CD8-positive, alpha-beta memory T cell (primary cell): ENCODE data around the gene CRTC1. TPM values are rescaled to one million over a fixed set of nuclear protein-coding genes. Genes with fewer than 3 reads are reported as not detected.

Experiments
- CTCF ChIA-PET: fragments of 350-600 bp; sonication (Branson Sonifier 250); formaldehyde crosslinking; loops from one replicate; lab custom pipeline; 2021; ENCODE audit warnings: antibody characterized with exemption; lab: Charles Lee
- POLR2A ChIA-PET: fragments of 350-600 bp; sonication (Branson Sonifier 250); formaldehyde crosslinking; loops from one replicate; lab custom pipeline; 2021; ENCODE audit warnings: antibody characterized with exemption; lab: Charles Lee
- DNase-seq, 5 donors: peaks; one replicate each; pipeline versions ENCODE4 v3.0.0 to v3.0.0-alpha.2; 2020 to 2022; ENCODE audit warnings: mixed read lengths in 1 of 5
- H3K27ac ChIP-seq: one replicate; pipeline ENCODE4 v1.7.0; 2013; ENCODE audit warnings: low read depth, mild to moderate bottlenecking, low read length, moderate library complexity
- H3K27me3 ChIP-seq: 2 replicates; pipeline ENCODE4 v1.7.0; 2013; ENCODE audit warnings: low read length, mild to moderate bottlenecking; ENCODE audit not compliant: insufficient read depth, poor library complexity, severe bottlenecking
- H3K36me3 ChIP-seq: 2 replicates; pipeline ENCODE4 v1.7.0; 2013; ENCODE audit warnings: mild to moderate bottlenecking, low read length, moderate library complexity; ENCODE audit not compliant: insufficient read depth
- H3K4me1 ChIP-seq: 2 replicates; pipeline ENCODE4 v1.7.0; 2013; ENCODE audit warnings: mild to moderate bottlenecking, low read length, moderate library complexity; ENCODE audit not compliant: insufficient read depth
- H3K4me3 ChIP-seq: 2 replicates; pipeline ENCODE4 v1.7.0; 2013; ENCODE audit warnings: mild to moderate bottlenecking, low read length
- H3K9me3 ChIP-seq: 2 replicates; pipeline ENCODE4 v1.7.0; 2013; ENCODE audit warnings: mild to moderate bottlenecking, low read length
- H3K27ac Mint-ChIP-seq, 8 donors: one replicate each; pipeline ENCODE4 v1.8.0; 2020 to 2021; ENCODE audit warnings: mixed read lengths in 8 of 8, mild to moderate bottlenecking in 6 of 8, inconsistent platforms in 3 of 8, moderate library complexity in 3 of 8
- H3K27me3 Mint-ChIP-seq, 2 donors: one replicate each; pipeline ENCODE4 v1.8.0; 2020 to 2021; ENCODE audit warnings: mixed read lengths in 2 of 2, mild to moderate bottlenecking in 1 of 2, moderate library complexity in 1 of 2
- H3K36me3 Mint-ChIP-seq, 3 donors: one replicate each; pipeline ENCODE4 v1.8.0; 2020 to 2021; ENCODE audit warnings: mixed read lengths in 3 of 3, inconsistent platforms in 1 of 3, mild to moderate bottlenecking in 1 of 3
- H3K4me1 Mint-ChIP-seq, 3 donors: one replicate each; pipeline ENCODE4 v1.8.0; 2020 to 2021; ENCODE audit warnings: mixed read lengths in 3 of 3, inconsistent platforms in 1 of 3, mild to moderate bottlenecking in 1 of 3
- H3K4me3 Mint-ChIP-seq, 7 donors: one replicate each; pipeline ENCODE4 v1.8.0; 2020 to 2021; ENCODE audit warnings: mixed read lengths in 7 of 7, mild to moderate bottlenecking in 6 of 7, moderate library complexity in 4 of 7, inconsistent platforms in 2 of 7
- H3K9me3 Mint-ChIP-seq, 5 donors: one replicate each; pipeline ENCODE4 v1.8.0; 2020 to 2022; ENCODE audit warnings: mixed read lengths in 5 of 5, mild to moderate bottlenecking in 3 of 5, moderate library complexity in 2 of 5, inconsistent platforms in 1 of 5
- polyA plus RNA-seq: library from polyadenylated mRNA; unstranded; fragments of 300-500 nt; fragmentation: Illumina TruSeq; gene quantifications from one replicate; pipeline ENCODE4 v1.2.3, GENCODE V29; 2021
- total RNA-seq, 2 experiments: library from RNA; stranded (reverse); gene quantifications; one replicate each; pipeline ENCODE4 v1.2.3, GENCODE V29; 2021

Gene CRTC1
- total and polyA plus RNA-seq, 3 experiments from 2014 or later = 1.3 to 7.1 (median 6.7) TPM

DNA sequence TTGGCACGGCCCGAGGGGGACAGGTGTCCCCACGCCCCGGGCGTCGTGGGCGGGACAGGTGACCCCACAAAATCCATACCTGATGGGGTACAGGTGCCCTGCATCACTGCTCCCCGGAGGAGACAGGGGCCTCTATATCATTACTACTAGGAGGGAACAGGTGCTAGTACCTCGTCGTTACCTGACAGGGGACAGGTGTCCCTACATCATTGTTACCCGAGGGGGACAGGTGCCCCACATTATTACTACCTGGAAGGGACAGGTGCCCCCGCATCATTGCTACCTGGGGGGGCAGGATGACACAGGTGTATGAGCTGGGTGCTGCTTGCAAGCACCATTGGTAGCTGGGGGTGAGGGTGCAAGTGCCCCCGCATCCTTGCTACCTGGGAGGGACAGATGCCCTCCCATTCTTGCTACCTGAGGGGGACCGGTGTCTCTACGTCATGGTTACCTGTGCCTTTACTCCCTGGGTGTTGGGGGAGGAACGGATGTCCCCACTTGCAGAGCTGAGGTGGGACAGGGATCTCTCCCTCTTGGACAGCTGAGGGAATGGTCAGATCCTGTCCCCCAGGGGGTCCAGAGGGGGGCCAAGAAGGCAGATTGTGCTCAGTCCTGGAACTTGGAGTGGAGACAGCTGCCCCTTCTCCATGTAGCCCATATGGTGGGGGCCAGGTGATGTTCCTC is 620 bp downstream of the CRTC1 start:
- H3K9me3 ChIP-seq = no peaks in the 10 kb centered on the region
- Mint-ChIP-seq H3K27me3 (no peaks in the 10 kb centered on the region), H3K4me3 (peak overlapping the region; percentile 72 to 86 (median 78)), H3K27ac (peak overlapping the region in 5 of 8 donors; percentile 29 to 75 (median 58)), H3K4me1 (peaks cover 12 to 36% (median 28%) of the 10 kb centered on the region in 3 donors), H3K9me3 (no peaks in the 10 kb centered on the region), H3K36me3 (peaks cover 0 to 7% (median 0%) of the 10 kb centered on the region in 3 donors)
- no peaks in the 10 kb centered on the region for H3K36me3 ChIP-seq
- CTCF ChIA-PET = interaction anchor here (1.0 to 1.6 kb wide), 3 partner anchors 90 to 234 kb away, joined by 3 to 5 read pairs (median 4); no protein-coding TSS in a partner anchor
- DNase-seq = no peak
- no peaks in the 10 kb centered on the region for H3K27me3 ChIP-seq
- POLR2A ChIA-PET = interaction anchor here (0.5 kb wide), 1 partner anchor 10 kb away, joined by 5 read pairs; no protein-coding TSS in a partner anchor
- no peak overlapping the region for H3K27ac ChIP-seq
- H3K4me1 ChIP-seq = peaks cover 20% of the 10 kb centered on the region
- H3K4me3 ChIP-seq = peak overlapping the region; percentile 74

DNA sequence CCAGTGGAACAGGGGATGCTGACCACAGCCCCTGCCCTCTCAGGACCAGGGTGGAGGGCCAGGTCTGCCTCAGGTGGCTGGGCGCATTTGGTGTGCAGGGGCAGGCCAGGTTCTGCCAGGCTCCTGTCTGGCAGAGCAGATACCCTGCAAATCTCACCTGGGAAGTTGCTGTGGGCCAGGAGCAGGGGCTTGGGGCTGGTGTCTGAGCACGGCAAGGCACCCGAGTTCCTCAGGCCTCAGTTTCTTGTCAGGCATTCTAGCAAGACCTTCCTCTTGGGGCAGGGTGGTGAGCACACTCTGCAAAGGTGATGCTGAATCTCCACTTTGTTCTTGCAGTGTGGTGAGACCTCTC is 1.1 kb downstream of the CRTC1 start:
- ChIA-PET POLR2A (interaction anchor here (0.5 kb wide), 1 partner anchor 10 kb away, joined by 5 read pairs; no protein-coding TSS in a partner anchor), CTCF (interaction anchor here (1.0 to 1.6 kb wide), 3 partner anchors 90 to 234 kb away, joined by 3 to 5 read pairs (median 4); no protein-coding TSS in a partner anchor)
- H3K27me3 Mint-ChIP-seq = no peaks in the 10 kb centered on the region
- Histone ChIP-seq H3K9me3 (no peaks in the 10 kb centered on the region), H3K4me1 (peaks cover 20% of the 10 kb centered on the region), H3K4me3 (peak overlapping the region; percentile 74), H3K36me3 (no peaks in the 10 kb centered on the region), H3K27me3 (no peaks in the 10 kb centered on the region), H3K27ac (no peak overlapping the region)
- H3K4me3 Mint-ChIP-seq = peak overlapping the region; percentile 57 to 86 (median 78)
- H3K4me1 Mint-ChIP-seq = peaks cover 14 to 38% (median 28%) of the 10 kb centered on the region in 3 donors
- H3K36me3 Mint-ChIP-seq = peaks cover 0 to 7% (median 0%) of the 10 kb centered on the region in 3 donors
- peak overlapping the region in 1 of 8 donors; percentile 83 for H3K27ac Mint-ChIP-seq
- DNase-seq = no peak
- no peaks in the 10 kb centered on the region for H3K9me3 Mint-ChIP-seq

DNA sequence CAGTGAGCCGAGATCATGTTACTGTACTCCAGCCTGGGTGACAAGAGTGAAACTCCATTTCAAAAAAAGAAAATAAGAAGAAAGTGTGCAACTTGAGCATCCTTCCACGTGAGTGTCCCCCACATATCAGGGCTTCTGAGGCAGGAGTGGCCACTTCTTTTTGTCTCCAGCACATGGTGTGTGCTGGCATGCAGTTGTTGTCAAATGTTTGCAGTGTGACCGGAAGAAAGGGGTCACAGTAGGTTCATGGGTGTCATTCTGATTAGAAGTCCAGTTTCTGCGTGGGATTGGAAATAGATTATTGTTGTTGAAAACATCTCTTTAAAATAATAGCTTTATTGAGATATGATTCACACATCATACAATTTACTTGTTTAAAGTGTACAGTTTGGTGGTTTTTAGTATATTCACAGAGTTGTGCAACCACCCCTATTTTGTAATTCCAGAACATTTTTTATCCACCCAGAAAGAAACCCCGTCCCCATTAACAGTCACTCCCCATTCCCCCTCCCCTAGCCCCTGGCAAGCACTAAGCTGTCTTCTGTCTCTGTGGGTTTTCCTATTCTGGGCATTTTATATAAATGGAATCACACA is 2.2 kb downstream of the CRTC1 start:
- Histone ChIP-seq H3K27me3 (no peaks in the 10 kb centered on the region), H3K27ac (no peak overlapping the region), H3K36me3 (no peaks in the 10 kb centered on the region), H3K4me3 (no peak overlapping the region), H3K4me1 (peaks cover 20% of the 10 kb centered on the region), H3K9me3 (no peaks in the 10 kb centered on the region)
- H3K4me1 Mint-ChIP-seq = peaks cover 16 to 41% (median 28%) of the 10 kb centered on the region in 3 donors
- H3K4me3 Mint-ChIP-seq = peak overlapping the region; percentile 15 to 85 (median 43)
- DNase-seq = no peak
- peaks cover 0 to 7% (median 0%) of the 10 kb centered on the region in 3 donors for H3K36me3 Mint-ChIP-seq
- CTCF ChIA-PET = no interaction called here
- H3K27ac Mint-ChIP-seq = peak overlapping the region in 5 of 8 donors; percentile 21 to 83 (median 58)
- H3K27me3 Mint-ChIP-seq = no peaks in the 10 kb centered on the region
- no peaks in the 10 kb centered on the region for H3K9me3 Mint-ChIP-seq
- POLR2A ChIA-PET = no interaction called here

DNA sequence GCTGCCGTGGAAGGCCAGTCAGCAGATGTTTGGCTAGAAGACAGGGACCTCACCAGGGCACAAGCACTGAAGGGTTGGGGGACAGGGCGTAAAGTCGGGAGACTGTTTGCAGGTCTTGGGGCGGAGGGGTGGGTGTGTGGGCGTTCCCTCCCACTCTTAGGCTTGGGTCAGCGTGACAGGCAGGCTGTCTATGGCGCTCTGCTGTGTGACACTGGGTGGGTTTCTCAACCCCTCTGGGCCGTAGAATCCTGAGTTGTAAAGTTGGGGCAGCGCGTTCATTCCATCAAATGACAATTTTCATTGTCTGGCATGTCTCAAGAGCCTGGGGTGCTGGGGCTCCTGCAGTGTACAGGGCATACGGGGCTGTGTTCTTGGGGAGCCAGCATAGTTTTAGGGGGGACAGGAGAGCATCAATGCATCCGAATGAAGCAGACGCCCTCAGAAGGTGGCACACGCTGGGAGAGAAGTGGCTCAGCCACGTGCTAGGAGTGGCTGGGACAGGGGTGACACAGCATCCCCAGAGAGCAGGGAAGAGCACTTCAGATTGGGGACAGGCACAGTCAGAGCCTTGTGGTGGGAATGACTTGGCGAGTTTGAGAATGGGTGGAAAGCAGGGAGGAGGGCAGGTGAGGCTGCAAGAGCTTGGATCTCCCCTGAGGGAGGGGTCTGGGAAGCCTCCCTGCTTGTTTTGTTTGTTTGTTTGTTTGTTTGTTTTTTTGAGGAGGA is 4.4 kb downstream of the CRTC1 start:
- H3K27me3 ChIP-seq = no peaks in the 10 kb centered on the region
- peaks cover 14 to 38% (median 25%) of the 10 kb centered on the region in 3 donors for H3K4me1 Mint-ChIP-seq
- peaks cover 0 to 7% (median 0%) of the 10 kb centered on the region in 3 donors for H3K36me3 Mint-ChIP-seq
- H3K9me3 Mint-ChIP-seq = no peaks in the 10 kb centered on the region
- DNase-seq = no peak
- peaks cover 16% of the 10 kb centered on the region for H3K4me1 ChIP-seq
- no peak overlapping the region for H3K27ac ChIP-seq
- no peaks in the 10 kb centered on the region for H3K27me3 Mint-ChIP-seq
- no peak overlapping the region for H3K4me3 Mint-ChIP-seq
- H3K36me3 ChIP-seq = no peaks in the 10 kb centered on the region
- H3K9me3 ChIP-seq = no peaks in the 10 kb centered on the region
- H3K4me3 ChIP-seq = no peak overlapping the region
- ChIA-PET POLR2A (no interaction called here), CTCF (interaction anchor here (1.0 kb wide), 1 partner anchor 231 kb away, joined by 3 read pairs; the partner anchor contains the start of genes COPE and DDX49)
- H3K27ac Mint-ChIP-seq = peak overlapping the region in 3 of 8 donors; percentile 20 to 70 (median 66)

DNA sequence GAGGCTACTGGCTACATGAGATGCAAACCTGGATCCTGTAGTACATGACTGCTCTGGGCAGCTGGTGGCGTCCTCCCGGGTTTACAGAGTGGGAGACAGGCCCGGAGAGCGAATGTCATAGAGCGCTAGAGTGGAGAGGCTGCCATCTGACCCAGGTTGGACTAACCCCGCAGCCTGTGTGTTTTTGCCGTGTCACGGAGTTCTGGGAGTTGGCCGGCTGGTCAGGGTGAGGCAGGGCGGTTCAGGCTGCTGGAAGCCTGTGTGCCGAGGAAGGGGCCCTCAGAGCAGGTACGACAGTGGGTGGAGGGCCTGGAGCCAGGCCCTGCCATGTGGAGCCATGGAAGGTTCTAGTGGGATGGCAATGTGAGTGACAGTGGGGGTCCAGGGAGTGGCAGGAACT is 12.5 kb downstream of the CRTC1 start:
- H3K4me1 Mint-ChIP-seq = peaks cover 21 to 35% (median 24%) of the 10 kb centered on the region in 3 donors
- no peaks in the 10 kb centered on the region for H3K9me3 ChIP-seq
- ChIA-PET POLR2A (no interaction called here), CTCF (no interaction called here)
- H3K27me3 ChIP-seq = no peaks in the 10 kb centered on the region
- H3K9me3 Mint-ChIP-seq = no peaks in the 10 kb centered on the region
- H3K27ac Mint-ChIP-seq = peak overlapping the region in 3 of 8 donors; percentile 21 to 90 (median 54)
- no peak overlapping the region for H3K4me3 ChIP-seq
- no peaks in the 10 kb centered on the region for H3K27me3 Mint-ChIP-seq
- H3K36me3 Mint-ChIP-seq = peaks cover 0 to 3% (median 0%) of the 10 kb centered on the region in 3 donors
- no peaks in the 10 kb centered on the region for H3K36me3 ChIP-seq
- peaks cover 26% of the 10 kb centered on the region for H3K4me1 ChIP-seq
- no peak overlapping the region for H3K4me3 Mint-ChIP-seq
- no peak for DNase-seq
- no peak overlapping the region for H3K27ac ChIP-seq

DNA sequence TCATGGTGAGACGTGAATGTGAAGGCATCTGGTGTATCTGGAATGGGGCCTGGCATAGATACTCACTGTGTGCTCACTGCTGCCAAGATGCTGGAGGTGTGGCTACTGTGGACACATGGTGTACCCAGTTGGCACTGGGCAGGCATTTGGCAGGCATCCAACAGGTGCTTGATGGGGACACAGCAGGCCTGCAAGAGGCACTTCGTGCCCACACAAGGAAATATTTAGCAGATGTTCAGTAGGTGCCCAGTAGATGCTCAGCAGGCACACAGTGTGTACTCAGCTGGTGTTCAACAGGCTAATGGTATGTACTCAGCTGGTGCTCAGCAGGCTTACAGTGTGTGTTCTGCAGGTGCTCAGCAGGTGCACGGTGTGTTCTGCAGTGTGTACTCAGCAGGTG is 14.2 kb downstream of the CRTC1 start:
- Histone ChIP-seq H3K9me3 (no peaks in the 10 kb centered on the region), H3K27ac (no peak overlapping the region), H3K4me1 (peaks cover 32% of the 10 kb centered on the region), H3K36me3 (no peaks in the 10 kb centered on the region), H3K4me3 (no peak overlapping the region), H3K27me3 (no peaks in the 10 kb centered on the region)
- DNase-seq = no peak
- ChIA-PET CTCF (no interaction called here), POLR2A (no interaction called here)
- Mint-ChIP-seq H3K36me3 (peaks cover 0 to 3% (median 0%) of the 10 kb centered on the region in 3 donors), H3K9me3 (no peaks in the 10 kb centered on the region), H3K27ac (peak overlapping the region in 3 of 8 donors; percentile 26 to 60 (median 43)), H3K4me3 (peak overlapping the region in 1 of 7 donors; percentile 59), H3K27me3 (no peaks in the 10 kb centered on the region), H3K4me1 (peaks cover 26 to 40% (median 28%) of the 10 kb centered on the region in 3 donors)

DNA sequence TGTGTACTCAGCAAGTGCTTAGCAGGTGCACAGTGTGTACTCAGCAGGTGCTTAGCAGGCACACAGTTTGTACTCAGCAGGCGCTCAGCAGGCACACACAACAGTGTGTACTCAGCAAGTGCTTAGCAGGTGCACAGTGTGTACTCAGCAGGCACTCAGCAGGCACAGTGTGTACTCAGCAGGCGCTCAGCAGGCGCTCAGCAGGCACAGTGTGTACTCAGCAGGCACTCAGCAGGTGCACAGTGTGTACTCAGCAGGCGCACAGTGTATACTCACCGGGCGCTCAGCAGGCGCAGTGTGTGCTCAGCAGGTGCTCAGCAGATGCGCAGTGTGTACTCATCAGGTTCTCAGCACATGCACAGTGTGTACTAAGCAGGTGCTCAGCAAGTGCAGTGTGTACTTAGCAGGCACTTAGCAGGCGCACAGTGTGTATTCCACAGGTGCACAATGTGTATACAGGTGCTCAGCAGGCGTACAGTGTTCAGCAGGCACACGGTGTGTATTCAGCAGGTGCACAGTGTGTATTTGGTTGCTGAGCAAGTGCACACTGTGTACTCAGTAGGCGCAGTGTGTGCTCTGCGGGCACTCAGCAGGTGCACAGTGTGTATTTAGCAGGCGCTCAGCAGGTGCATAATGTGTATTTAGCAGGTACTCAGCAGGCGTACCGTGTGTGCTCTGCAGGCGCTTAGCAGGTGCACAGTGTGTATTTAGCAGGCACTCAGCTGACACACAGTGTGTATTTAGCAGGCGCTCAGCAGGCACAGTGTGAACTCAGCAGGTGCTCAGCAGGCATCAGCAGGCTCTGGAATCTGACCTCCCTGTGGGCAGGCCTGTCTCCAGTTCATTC is 15.1 kb downstream of the CRTC1 start:
- Histone ChIP-seq H3K27ac (no peak overlapping the region), H3K4me3 (no peak overlapping the region)

More for the DNA sequence above, 15.1 kb downstream of the CRTC1 start:
- Histone ChIP-seq H3K27me3 (no peaks in the 10 kb centered on the region), H3K4me1 (peaks cover 32% of the 10 kb centered on the region), H3K36me3 (no peaks in the 10 kb centered on the region), H3K9me3 (no peaks in the 10 kb centered on the region)
- Mint-ChIP-seq H3K36me3 (peaks cover 0 to 3% (median 0%) of the 10 kb centered on the region in 3 donors), H3K27ac (peak overlapping the region in 5 of 8 donors; percentile 14 to 99 (median 89)), H3K4me1 (peaks cover 26 to 40% (median 28%) of the 10 kb centered on the region in 3 donors), H3K4me3 (peak overlapping the region in 2 of 7 donors; percentile 5 to 90), H3K9me3 (no peaks in the 10 kb centered on the region), H3K27me3 (no peaks in the 10 kb centered on the region)
- ChIA-PET CTCF (no interaction called here), POLR2A (no interaction called here)
- no peak for DNase-seq
